Measurements from ENCODE around the gene KDELR3. TPM values are rescaled to one million over a fixed set of nuclear protein-coding genes. Genes with fewer than 3 reads are reported as not detected.
A peak's percentile ranks its signal among the peaks of the same experiment; 100 is the strongest.

Gene KDELR3
- total RNA-seq, 1 donor from 2014 or later, result 3.7 TPM

DNA sequence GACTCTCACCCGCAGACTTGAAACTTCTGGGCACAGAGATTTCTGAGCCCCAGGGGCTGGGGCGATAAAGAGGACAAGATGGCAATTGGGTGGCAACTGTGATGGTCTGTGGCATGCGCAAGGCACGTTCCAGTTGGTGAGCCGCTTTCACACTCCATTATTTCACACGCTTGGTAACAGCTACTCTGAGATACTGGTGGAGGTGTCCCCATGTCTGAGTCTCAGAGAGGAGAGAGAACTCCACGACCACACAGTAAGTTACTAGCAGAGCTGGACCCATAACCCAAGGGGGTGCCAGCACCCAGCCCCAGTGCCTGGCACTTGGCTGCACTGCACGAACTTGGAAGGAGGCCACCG lies 6.9 kb upstream of the KDELR3 start:
- H3K4me1 Mint-ChIP-seq (ENCODE audit: unreplicated experiment), result peaks cover 11% of the 10 kb centered on the region
- peaks cover 22% of the 10 kb centered on the region for H3K27me3 Mint-ChIP-seq (ENCODE audit: unreplicated experiment)
- H3K27ac Mint-ChIP-seq (ENCODE audit: unreplicated experiment), result no peak overlapping the region
- no peaks in the 10 kb centered on the region for H3K9me3 Mint-ChIP-seq (ENCODE audit: unreplicated experiment)
- H3K4me3 Mint-ChIP-seq (ENCODE audit: unreplicated experiment), result no peak overlapping the region
- TF ChIP-seq, protein P1, sequence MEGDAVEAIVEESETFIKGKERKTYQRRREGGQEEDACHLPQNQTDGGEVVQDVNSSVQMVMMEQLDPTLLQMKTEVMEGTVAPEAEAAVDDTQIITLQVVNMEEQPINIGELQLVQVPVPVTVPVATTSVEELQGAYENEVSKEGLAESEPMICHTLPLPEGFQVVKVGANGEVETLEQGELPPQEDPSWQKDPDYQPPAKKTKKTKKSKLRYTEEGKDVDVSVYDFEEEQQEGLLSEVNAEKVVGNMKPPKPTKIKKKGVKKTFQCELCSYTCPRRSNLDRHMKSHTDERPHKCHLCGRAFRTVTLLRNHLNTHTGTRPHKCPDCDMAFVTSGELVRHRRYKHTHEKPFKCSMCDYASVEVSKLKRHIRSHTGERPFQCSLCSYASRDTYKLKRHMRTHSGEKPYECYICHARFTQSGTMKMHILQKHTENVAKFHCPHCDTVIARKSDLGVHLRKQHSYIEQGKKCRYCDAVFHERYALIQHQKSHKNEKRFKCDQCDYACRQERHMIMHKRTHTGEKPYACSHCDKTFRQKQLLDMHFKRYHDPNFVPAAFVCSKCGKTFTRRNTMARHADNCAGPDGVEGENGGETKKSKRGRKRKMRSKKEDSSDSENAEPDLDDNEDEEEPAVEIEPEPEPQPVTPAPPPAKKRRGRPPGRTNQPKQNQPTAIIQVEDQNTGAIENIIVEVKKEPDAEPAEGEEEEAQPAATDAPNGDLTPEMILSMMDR (IDR thresholded peaks at IDR 0.05; ENCODE audit: unreplicated experiment), result no peak
- DNase-seq (ENCODE audit: low spot score), result no peak
- H3K36me3 Mint-ChIP-seq (ENCODE audit: low read depth, unreplicated experiment), result no peaks in the 10 kb centered on the region

DNA sequence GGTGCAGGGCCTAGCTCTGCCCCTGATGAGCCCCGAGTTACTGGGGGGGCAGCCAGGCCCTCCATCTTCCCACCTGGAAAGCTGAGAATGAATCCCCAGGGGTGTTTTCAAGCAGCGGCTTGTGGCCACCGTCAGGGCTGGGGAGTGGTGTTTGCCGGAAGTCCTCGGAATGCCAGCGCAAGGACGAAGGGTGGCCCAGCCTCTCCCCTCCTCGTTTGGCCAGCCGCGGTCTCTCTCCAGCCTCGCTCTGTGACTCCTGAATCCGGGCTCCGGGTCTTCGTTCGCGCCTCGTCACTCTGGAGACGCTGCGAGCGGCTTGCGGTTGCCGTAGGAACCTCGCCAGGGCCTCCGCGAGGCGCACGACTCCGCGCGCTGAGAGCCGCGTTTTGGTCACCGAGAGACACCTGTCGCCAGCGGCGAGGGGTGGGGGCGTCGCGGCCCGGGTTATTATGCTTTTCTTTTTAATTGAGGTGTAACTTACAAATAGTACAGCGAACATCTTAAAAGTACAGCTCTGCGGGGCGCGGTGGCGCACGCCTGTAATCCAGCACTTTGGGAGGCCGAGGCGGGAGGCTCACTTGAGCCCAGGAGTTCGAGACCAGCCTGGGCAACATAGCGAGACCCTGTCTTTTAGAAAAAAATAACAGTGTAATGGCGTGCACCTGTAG lies 6.3 kb upstream of the KDELR3 start:
- Mint-ChIP-seq H3K4me1 (ENCODE audit: unreplicated experiment) (peaks cover 11% of the 10 kb centered on the region), H3K27me3 (ENCODE audit: unreplicated experiment) (peaks cover 22% of the 10 kb centered on the region), H3K9me3 (ENCODE audit: unreplicated experiment) (no peaks in the 10 kb centered on the region), H3K36me3 (ENCODE audit: low read depth, unreplicated experiment) (no peaks in the 10 kb centered on the region), H3K27ac (ENCODE audit: unreplicated experiment) (no peak overlapping the region), H3K4me3 (ENCODE audit: unreplicated experiment) (no peak overlapping the region)
- TF ChIP-seq, protein P1 (IDR thresholded peaks at IDR 0.05; ENCODE audit: unreplicated experiment), result no peak
- peak; percentile 85 for DNase-seq (ENCODE audit: low spot score)

DNA sequence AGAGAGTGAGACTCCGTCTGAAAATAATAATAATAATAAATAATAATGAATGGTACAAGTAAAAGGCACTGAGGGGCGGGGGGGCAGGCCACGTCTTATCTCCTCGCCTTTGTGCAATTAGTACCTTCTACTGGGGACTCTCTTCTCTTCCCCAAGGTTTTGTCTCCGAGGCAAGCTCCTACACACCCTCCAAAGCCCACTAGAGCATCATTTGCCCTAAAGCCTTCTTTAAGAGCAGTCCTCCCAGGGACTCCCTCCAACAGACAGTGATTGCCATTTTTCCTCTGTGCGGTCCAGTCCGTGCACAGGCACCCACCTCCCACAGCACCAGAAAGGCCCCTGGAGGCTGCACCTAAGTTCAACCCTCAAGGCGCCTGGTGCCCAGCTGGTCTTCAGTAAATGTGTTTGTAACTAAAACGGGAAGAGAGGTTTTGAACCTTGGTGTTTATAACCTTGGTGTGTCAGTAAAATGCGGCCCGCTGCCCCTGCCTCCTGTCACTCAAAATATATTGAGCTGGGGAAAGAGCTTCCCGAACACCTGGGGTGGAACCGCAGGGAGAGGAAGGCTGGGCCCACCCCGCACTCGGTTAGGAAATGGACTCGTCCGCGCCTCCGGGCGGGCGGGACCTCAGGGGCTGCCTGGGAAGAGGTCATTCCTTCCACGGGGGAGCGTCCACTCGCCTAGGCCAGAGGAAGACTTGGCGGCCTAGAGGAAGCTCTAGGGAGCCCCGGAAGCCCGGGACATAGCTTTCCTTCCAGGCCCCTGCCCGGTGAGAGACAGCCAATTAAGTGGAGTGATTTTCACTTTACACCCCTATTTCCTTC lies 4.7 kb upstream of the KDELR3 start:
- peak; percentile 69 for DNase-seq (ENCODE audit: low spot score)
- Mint-ChIP-seq H3K4me1 (ENCODE audit: unreplicated experiment) (peaks cover 17% of the 10 kb centered on the region), H3K9me3 (ENCODE audit: unreplicated experiment) (no peaks in the 10 kb centered on the region), H3K27ac (ENCODE audit: unreplicated experiment) (peak overlapping the region; percentile 42), H3K36me3 (ENCODE audit: low read depth, unreplicated experiment) (no peaks in the 10 kb centered on the region), H3K27me3 (ENCODE audit: unreplicated experiment) (peaks cover 21% of the 10 kb centered on the region), H3K4me3 (ENCODE audit: unreplicated experiment) (no peak overlapping the region)
- TF ChIP-seq, protein P1 (IDR thresholded peaks at IDR 0.05; ENCODE audit: unreplicated experiment), result no peak

DNA sequence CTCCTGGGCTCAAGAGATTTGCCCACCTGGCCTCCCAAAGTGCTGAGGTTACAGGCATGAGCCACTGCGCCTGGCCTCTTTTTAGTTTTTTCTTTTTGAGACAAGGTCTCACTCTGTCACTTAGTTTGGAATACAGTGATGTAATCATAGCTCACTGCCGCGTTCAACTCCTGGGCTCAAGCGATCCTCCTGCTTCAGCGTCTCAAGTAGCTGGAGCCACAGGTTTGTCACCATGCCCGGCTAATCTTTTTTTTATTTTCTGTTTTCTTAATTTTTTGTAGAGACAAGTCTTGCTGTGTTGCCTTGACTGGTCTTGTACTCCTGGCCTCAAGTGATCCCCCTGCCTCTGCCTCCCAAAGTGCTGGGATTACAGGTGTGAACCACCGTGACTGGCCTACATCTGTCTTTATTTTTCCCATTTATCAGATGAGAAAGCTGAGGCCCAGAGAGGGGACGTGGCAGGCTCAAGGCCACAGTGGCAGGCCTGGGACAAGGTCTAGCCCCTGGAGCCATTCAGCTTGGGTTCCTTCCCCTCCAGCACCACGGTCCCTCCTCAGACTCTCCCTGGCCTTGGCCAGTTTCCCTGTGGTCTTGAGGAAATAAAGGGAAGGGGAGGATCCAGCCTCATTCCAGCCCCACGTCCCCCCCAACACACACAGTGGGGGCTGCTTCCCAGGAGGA lies 2.8 kb upstream of the KDELR3 start:
- TF ChIP-seq, protein P1 (IDR thresholded peaks at IDR 0.05; ENCODE audit: unreplicated experiment), result no peak
- Mint-ChIP-seq H3K27ac (ENCODE audit: unreplicated experiment) (no peak overlapping the region), H3K27me3 (ENCODE audit: unreplicated experiment) (peaks cover 17% of the 10 kb centered on the region), H3K4me1 (ENCODE audit: unreplicated experiment) (peaks cover 17% of the 10 kb centered on the region), H3K9me3 (ENCODE audit: unreplicated experiment) (no peaks in the 10 kb centered on the region), H3K36me3 (ENCODE audit: low read depth, unreplicated experiment) (no peaks in the 10 kb centered on the region), H3K4me3 (ENCODE audit: unreplicated experiment) (no peak overlapping the region)
- DNase-seq (ENCODE audit: low spot score), result no peak
